ENCODE results near the gene PLA2G12B.
"Not testable (repeated sequence)": the region's sequence is repeated elsewhere in the genome, so short reads cannot be mapped to it uniquely, and the experiment has no call there.

Gene PLA2G12B

GRCh38 chr10:72954596-72955554 is at the start of gene PLA2G12B:
Gene PLA2G12B, minus strand, starts transcription at chr10:72954806. Its CDS starts 121 bp downstream, at chr10:72954685.
- no peak for FAIRE-seq

- FAIRE-seq: no peak
Observed at GRCh38 chr10:73003822-73004221, 49.2 kb upstream of the PLA2G12B start.

- no peak for FAIRE-seq
Observed at GRCh38 chr10:73000973-73001372, 46.4 kb upstream of the PLA2G12B start.

GRCh38 chr10:72997099-72997498 is 42.5 kb upstream of the PLA2G12B start:
- no peak for FAIRE-seq

GRCh38 chr10:72995459-72995858 is 40.9 kb upstream of the PLA2G12B start:
- not testable (repeated sequence) for FAIRE-seq

GRCh38 chr10:72989771-72990170 is 35.2 kb upstream of the PLA2G12B start:
- not testable (repeated sequence) for FAIRE-seq

GRCh38 chr10:72984618-72985017 is 30.0 kb upstream of the PLA2G12B start:
- not testable (repeated sequence) for FAIRE-seq

GRCh38 chr10:72981882-72982529 is 27.4 kb upstream of the PLA2G12B start:
- no peak for FAIRE-seq

GRCh38 chr10:72981028-72981881 is 26.6 kb upstream of the PLA2G12B start:
- no peak for FAIRE-seq

GRCh38 chr10:72980348-72980747 is 25.7 kb upstream of the PLA2G12B start:
- no peak for FAIRE-seq

GRCh38 chr10:72979709-72980108 is 25.1 kb upstream of the PLA2G12B start:
- no peak for FAIRE-seq

- FAIRE-seq: no peak
Observed at GRCh38 chr10:72976886-72977285, 22.3 kb upstream of the PLA2G12B start.

- FAIRE-seq: no peak
Observed at GRCh38 chr10:72956001-72956400, 1.4 kb upstream of the PLA2G12B start.

GRCh38 chr10:72954230-72954595 is 393 bp downstream of the PLA2G12B start:
- no peak for FAIRE-seq

GRCh38 chr10:72953687-72954086 is 919 bp downstream of the PLA2G12B start:
- no peak for FAIRE-seq

- no peak for FAIRE-seq
Observed at GRCh38 chr10:72952642-72953158, 1.9 kb downstream of the PLA2G12B start.

- FAIRE-seq: no peak
Observed at GRCh38 chr10:72952189-72952588, 2.4 kb downstream of the PLA2G12B start.

- FAIRE-seq: no peak
Observed at GRCh38 chr10:72951760-72952159, 2.8 kb downstream of the PLA2G12B start.

GRCh38 chr10:72948762-72949161 is 5.8 kb downstream of the PLA2G12B start:
- no peak for FAIRE-seq

- FAIRE-seq: no peak
Observed at GRCh38 chr10:72946963-72947362, 7.6 kb downstream of the PLA2G12B start.

- FAIRE-seq: no peak
Observed at GRCh38 chr10:72943498-72944234, 10.9 kb downstream of the PLA2G12B start.

- no peak for FAIRE-seq
Observed at GRCh38 chr10:72935361-72935760, 19.2 kb downstream of the PLA2G12B start.
